Naive thymus-derived CD8-positive, alpha-beta T cell (primary cell): Measurements from ENCODE around the gene FIBP. TPM values are rescaled to one million over a fixed set of nuclear protein-coding genes. Genes with fewer than 3 reads are reported as not detected.
A peak's percentile ranks its signal among the peaks of the same experiment; 100 is the strongest.
"Not testable (repeated sequence)": the region's sequence is repeated elsewhere in the genome, so short reads cannot be mapped to it uniquely, and the experiment has no call there.

ENCODE experiments used
- ATAC-seq, 2 donors: fragments of 150-1000 bp; cut with Tn5 transposase in 1 of 2; sonication (Bioruptor Pico), chemical (Tn5 transposase) in 1 of 2; 1 replicate in 1 of 2; 2 replicates in 1 of 2; pipeline ENCODE4 v1.10.0; 2021; ENCODE audit warnings: mild to moderate bottlenecking in 2 of 2, moderate library complexity in 2 of 2
- POLR2A ChIA-PET: fragments of 350-600 bp; sonication (Branson Sonifier 250); formaldehyde crosslinking; loops from one replicate; lab custom pipeline; 2021; ENCODE audit warnings: antibody characterized with exemption; lab: Charles Lee
- DNase-seq, 10 donors: peaks; one replicate each; pipeline versions ENCODE4 v3.0.0 to v3.0.0-alpha.2; 2020 to 2022
- H3K27ac Mint-ChIP-seq, 10 donors: one replicate each; pipeline ENCODE4 v1.8.0; 2020 to 2022; ENCODE audit warnings: mild to moderate bottlenecking in 10 of 10, mixed read lengths in 10 of 10, moderate library complexity in 4 of 10, inconsistent platforms in 1 of 10
- H3K27me3 Mint-ChIP-seq, 5 donors: one replicate each; pipeline ENCODE4 v1.8.0; 2021 to 2022; ENCODE audit warnings: mixed read lengths in 5 of 5
- H3K36me3 Mint-ChIP-seq, 3 donors: one replicate each; pipeline ENCODE4 v1.8.0; 2020 to 2022; ENCODE audit warnings: mixed read lengths in 3 of 3, mild to moderate bottlenecking in 2 of 3, inconsistent platforms in 1 of 3
- H3K4me1 Mint-ChIP-seq, 4 donors: one replicate each; pipeline ENCODE4 v1.8.0; 2021 to 2022; ENCODE audit warnings: mixed read lengths in 4 of 4
- H3K4me3 Mint-ChIP-seq, 10 donors: one replicate each; pipeline ENCODE4 v1.8.0; 2020 to 2022; ENCODE audit warnings: mild to moderate bottlenecking in 10 of 10, mixed read lengths in 10 of 10, moderate library complexity in 6 of 10, inconsistent platforms in 1 of 10
- H3K9me3 Mint-ChIP-seq, 9 donors: one replicate each; pipeline ENCODE4 v1.8.0; 2020 to 2022; ENCODE audit warnings: mixed read lengths in 9 of 9, mild to moderate bottlenecking in 3 of 9, inconsistent platforms in 1 of 9, moderate library complexity in 1 of 9
- polyA plus RNA-seq, 3 donors: library from polyadenylated mRNA; unstranded; fragments of 300-500 nt; fragmentation: Illumina TruSeq; gene quantifications; one replicate each; pipeline ENCODE4 v1.2.3, GENCODE V29; 2021
- total RNA-seq, 8 experiments: library from RNA in 2 of 8; stranded (reverse) in 2 of 8; gene quantifications; one replicate each; pipeline ENCODE4 v1.2.3 and lab custom pipeline; 2021 to 2026

The FIBP gene
- total and polyA plus RNA-seq, 5 experiments from 2014 or later = 33.0 to 97.6 (median 74.9) TPM

DNA sequence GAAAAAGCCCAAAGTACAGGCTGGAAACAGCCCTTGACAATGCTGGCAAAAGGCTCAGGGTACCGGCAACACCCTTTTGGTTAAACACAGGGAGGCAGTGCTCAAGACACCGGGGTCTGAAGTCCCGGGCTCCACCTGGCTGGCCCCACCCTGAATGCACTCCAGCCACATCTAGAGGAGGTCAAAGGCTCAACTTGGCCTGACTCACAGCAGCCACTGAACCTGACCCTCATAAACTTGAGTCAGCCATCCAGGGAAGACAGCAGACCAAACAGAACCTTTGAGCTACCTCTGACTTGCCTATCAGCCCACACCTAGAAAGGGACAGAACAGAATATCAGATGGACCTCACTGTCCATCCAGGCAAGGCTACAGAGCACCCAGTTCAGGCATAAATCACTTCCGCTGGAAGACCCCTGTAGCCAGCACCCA, 34.1 kb downstream of the FIBP start:
- Mint-ChIP-seq H3K27ac (peak overlapping the region in 8 of 10 donors; percentile 40 to 91 (median 76)), H3K4me3 (peak overlapping the region in 8 of 10 donors; percentile 14 to 95 (median 51)), H3K36me3 (peaks cover 4 to 43% (median 28%) of the 10 kb centered on the region in 3 donors), H3K4me1 (peaks cover 18 to 50% (median 47%) of the 10 kb centered on the region in 4 donors), H3K9me3 (no peaks in the 10 kb centered on the region), H3K27me3 (no peaks in the 10 kb centered on the region)
- POLR2A ChIA-PET = no interaction called here
- ATAC-seq (no peak), DNase-seq (no peak)

DNA sequence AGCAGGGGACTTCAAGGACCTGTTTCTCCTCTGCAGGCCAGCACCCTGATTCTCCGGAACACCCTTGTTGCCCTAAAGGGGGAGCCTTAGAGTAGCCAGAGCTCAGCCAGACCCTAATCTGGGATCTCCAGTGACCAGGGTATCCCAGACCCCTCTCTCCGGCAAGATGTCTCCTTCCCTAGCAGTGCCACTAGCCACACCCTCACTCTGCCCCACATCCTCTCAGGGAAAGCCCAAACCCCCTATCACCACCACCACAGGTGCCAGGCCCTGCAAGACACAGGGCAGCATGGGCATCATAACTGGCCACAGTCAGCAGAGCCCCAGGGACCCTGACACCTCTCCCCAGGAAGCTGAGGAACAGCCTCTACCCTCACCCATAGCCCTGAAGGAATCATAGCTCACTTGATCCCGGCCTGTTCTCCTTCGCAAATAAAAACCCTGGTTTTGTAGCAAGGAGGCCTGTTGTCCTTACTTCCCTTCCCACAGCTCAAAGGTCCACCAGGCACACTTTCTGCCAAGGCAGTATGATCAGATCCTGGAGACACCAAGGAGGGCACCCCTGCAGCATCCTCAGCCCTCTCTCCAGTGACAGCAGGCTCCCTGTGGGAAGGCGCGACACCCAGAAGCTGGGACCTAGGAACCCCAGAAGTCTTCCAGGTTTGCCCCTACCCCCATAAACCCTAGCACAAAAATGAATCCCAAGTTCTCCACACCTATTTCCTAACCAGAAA, 34.9 kb downstream of the FIBP start:
- Mint-ChIP-seq H3K9me3 (no peaks in the 10 kb centered on the region), H3K4me1 (peaks cover 13 to 47% (median 41%) of the 10 kb centered on the region in 4 donors), H3K27ac (peak overlapping the region in 6 of 10 donors; percentile 31 to 91 (median 74)), H3K27me3 (no peaks in the 10 kb centered on the region), H3K4me3 (peak overlapping the region in 5 of 10 donors; percentile 18 to 72 (median 35)), H3K36me3 (peaks cover 4 to 43% (median 28%) of the 10 kb centered on the region in 3 donors)
- DNase-seq = no peak
- POLR2A ChIA-PET = interaction anchor here (1.5 kb wide), 1 partner anchor 142 kb away, joined by 4 read pairs; no protein-coding TSS in a partner anchor
- ATAC-seq = no peak

DNA sequence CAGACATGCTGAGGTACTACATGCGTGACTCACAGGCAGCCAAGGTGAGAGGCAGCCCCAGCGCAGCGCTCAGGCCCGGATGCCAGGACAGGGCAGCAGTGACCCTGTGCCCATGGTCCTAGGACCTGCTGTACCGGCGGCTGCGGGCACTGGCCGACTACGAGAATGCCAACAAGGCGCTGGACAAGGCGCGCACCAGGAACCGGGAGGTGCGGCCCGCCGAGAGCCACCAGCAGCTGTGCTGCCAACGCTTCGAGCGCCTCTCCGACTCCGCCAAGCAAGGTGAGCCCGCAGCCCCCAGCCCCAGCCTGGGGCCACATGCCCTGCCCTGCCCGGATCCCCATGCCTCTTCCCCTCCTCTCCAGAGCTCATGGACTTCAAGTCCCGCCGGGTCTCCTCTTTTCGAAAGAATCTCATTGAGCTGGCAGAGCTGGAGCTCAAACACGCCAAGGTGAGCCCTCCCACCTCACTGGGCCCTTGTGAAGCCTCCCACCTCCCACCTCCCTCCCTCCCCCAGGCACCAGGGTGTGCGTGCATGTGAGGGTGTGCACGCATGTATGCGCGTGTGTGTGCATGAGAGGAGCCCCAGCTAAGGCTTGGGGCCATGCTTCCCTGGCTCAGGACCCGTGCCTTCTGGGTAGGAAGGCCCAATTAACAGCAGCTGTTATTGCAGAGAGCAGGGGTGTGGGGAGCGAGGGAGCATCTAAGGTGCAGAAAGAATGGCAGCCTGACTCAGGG, 35.6 kb downstream of the FIBP start:
- peak overlapping the region in 2 of 10 donors; percentile 4 to 24 for H3K27ac Mint-ChIP-seq
- H3K9me3 Mint-ChIP-seq = no peaks in the 10 kb centered on the region

DNA sequence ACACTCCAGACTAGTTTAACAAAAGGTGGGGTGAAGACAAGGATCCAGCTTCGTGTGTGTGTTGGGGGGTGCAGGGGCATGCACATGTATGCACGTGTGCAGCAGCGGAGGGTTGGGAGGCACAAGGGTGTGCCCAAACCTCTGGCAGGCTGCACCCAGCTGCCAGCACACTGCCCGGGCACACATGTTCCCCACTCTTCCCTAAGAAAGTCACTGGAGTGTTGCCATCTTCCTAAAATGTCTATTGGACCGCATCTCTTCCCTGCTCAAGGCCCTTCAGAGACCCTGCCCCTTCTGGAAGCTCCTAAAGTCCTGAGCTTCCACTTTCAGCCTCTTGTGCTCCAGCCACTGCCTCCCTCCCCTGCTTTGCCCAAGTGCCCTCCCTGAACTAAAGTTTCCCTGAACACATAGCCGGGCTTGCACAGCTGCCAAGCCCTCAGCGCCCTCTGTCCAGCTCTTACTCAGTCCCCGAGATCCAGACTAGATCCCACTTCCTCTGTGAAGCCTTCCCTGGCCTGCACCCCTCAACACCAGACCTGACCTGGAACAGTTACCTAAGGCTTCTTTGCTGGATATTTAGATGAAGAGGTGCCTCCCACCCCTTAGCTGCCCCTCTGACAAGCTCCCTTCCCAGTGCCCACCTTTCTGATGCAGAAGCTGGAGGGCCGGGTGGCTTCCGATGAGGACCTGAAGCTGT, 36.3 kb downstream of the FIBP start:
- no peaks in the 10 kb centered on the region for H3K27me3 Mint-ChIP-seq
- H3K36me3 Mint-ChIP-seq = peaks cover 4 to 43% (median 28%) of the 10 kb centered on the region in 3 donors
- DNase-seq (no peak), ATAC-seq (no peak)
- H3K27ac Mint-ChIP-seq = peak overlapping the region in 5 of 10 donors; percentile 4 to 80 (median 43)
- POLR2A ChIA-PET = interaction anchor here (0.6 to 1.2 kb wide), 5 partner anchors 8 to 201 kb away, joined by 3 to 7 read pairs (median 3); partner anchors contain the start of genes CCDC85B and SNX32
- no peaks in the 10 kb centered on the region for H3K9me3 Mint-ChIP-seq
- H3K4me1 Mint-ChIP-seq = peaks cover 11 to 46% (median 38%) of the 10 kb centered on the region in 4 donors
- peak overlapping the region in 2 of 10 donors; percentile 6 to 80 for H3K4me3 Mint-ChIP-seq

More for the DNA sequence above, 35.6 kb downstream of the FIBP start:
- DNase-seq (no peak), ATAC-seq (no peak)
- POLR2A ChIA-PET = interaction anchor here (1.2 to 1.5 kb wide), 2 partner anchors 19 to 141 kb away, joined by 3 to 4 read pairs; partner anchors contain the start of gene SNX32
- Mint-ChIP-seq H3K4me3 (no peak overlapping the region), H3K27me3 (no peaks in the 10 kb centered on the region), H3K4me1 (peaks cover 11 to 46% (median 38%) of the 10 kb centered on the region in 4 donors), H3K36me3 (peaks cover 4 to 43% (median 28%) of the 10 kb centered on the region in 3 donors)

DNA sequence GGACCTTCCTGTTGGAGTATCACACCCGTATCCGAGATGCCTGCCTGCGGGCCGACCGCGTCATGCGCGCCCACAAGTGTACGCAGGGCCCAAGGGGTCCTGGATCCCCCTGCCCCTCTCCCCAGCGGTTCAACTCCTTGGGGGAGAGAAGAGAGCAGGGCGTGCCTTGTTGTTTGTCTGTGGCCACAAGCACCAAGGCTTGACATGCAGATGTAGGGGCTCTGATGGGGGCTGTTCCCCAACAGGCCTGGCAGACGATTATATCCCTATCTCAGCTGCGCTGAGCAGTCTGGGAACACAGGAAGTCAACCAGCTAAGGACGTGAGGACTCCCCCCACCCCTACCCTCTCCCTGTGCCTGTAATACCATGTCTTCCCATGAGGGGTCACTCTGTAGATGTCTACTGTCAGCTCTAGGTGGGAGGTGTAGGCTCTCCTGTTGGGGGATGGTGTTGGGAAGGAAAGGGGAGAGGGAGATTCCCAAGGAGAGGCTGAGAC, 37.1 kb downstream of the FIBP start:
- Mint-ChIP-seq H3K27me3 (no peaks in the 10 kb centered on the region), H3K4me1 (peaks cover 6 to 38% (median 29%) of the 10 kb centered on the region in 4 donors), H3K36me3 (peaks cover 4 to 35% (median 23%) of the 10 kb centered on the region in 3 donors), H3K4me3 (no peak overlapping the region), H3K9me3 (no peaks in the 10 kb centered on the region), H3K27ac (peak overlapping the region in 3 of 10 donors; percentile 36 to 65 (median 40))
- DNase-seq (no peak), ATAC-seq (peak in 1 of 2 donors; percentile 10)
- POLR2A ChIA-PET = interaction anchor here (0.6 to 1.2 kb wide), 6 partner anchors 8 to 202 kb away, joined by 3 to 7 read pairs (median 3); partner anchors contain the start of gene CCDC85B

DNA sequence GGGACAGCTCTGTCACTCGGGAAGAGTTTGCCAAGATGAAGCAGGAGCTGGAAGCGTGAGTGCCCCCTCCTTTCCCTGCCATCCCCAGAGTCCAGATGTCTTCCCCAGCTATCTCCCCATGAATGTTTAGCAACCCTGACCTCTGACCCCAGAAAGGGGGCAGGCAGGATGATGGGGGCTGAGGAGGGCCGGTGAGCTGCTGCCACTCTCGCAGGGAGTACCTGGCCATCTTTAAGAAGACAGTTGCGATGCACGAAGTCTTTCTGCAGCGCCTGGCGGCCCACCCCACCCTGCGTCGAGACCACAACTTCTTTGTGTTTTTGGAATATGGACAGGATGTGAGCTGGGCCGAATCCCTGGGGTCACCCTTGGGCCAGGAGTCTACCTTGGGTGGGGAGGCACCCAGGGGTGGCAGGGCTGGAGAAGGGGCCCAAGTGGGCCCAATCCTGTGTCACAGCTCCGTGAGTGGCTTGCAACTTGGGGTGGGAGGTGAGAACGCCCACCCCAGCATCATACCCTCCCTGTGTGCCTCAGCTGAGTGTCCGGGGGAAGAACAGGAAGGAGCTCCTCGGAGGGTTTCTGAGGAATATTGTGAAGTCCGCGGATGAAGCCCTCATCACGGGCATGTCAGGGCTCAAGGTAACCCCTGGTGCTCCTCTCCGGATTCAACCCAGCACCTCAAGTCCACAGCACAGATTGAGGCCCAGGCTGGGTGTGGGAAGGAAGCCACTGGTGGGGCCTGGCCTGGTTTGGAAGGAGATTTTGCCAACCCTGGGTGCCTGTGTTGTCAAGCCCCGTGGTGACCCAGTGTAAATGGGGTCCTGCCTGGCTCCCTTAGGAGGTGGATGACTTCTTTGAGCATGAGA, 37.8 kb downstream of the FIBP start:
- Mint-ChIP-seq H3K36me3 (peaks cover 4 to 29% (median 20%) of the 10 kb centered on the region in 3 donors), H3K27ac (peak overlapping the region in 2 of 10 donors; percentile 36 to 40), H3K4me1 (peaks cover 6 to 31% (median 24%) of the 10 kb centered on the region in 4 donors), H3K4me3 (no peak overlapping the region), H3K9me3 (no peaks in the 10 kb centered on the region), H3K27me3 (no peaks in the 10 kb centered on the region)
- DNase-seq (no peak), ATAC-seq (peak in 1 of 2 donors; percentile 15)
- POLR2A ChIA-PET = interaction anchor here (0.6 to 1.6 kb wide), 4 partner anchors 9 to 71 kb away, joined by 3 to 8 read pairs (median 6); partner anchors contain the start of gene MUS81

DNA sequence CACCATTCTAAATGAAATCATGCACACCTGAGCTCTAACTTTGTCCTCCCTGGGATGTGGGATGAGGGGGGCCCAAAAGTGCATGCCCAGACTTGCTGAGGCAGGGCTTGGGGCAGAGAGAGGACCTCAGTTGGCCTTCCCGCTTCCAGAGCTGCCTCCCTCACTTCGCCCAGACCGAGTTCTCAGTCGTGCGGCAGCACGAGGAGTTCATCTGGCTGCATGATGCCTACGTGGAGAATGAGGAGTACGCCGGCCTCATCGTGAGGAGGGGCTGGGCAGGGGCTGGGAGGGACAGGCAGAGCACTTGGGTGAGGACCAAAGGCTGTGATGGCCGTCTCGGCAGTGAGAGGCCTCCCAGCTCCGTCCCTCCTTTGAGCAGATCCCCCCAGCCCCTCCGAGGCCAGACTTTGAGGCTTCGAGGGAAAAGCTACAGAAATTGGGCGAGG, 38.5 kb downstream of the FIBP start:
- Mint-ChIP-seq H3K4me1 (peaks cover 4 to 27% (median 19%) of the 10 kb centered on the region in 4 donors), H3K27me3 (no peaks in the 10 kb centered on the region), H3K4me3 (no peak overlapping the region), H3K36me3 (peaks cover 4 to 23% (median 19%) of the 10 kb centered on the region in 3 donors), H3K27ac (peak overlapping the region in 1 of 10 donors; percentile 73), H3K9me3 (no peaks in the 10 kb centered on the region)
- POLR2A ChIA-PET = interaction anchor here (1.4 to 1.6 kb wide), 2 partner anchors 10 to 17 kb away, joined by 7 to 8 read pairs; partner anchors contain the start of gene MUS81
- DNase-seq (no peak), ATAC-seq (peak in 1 of 2 donors; percentile 6)

DNA sequence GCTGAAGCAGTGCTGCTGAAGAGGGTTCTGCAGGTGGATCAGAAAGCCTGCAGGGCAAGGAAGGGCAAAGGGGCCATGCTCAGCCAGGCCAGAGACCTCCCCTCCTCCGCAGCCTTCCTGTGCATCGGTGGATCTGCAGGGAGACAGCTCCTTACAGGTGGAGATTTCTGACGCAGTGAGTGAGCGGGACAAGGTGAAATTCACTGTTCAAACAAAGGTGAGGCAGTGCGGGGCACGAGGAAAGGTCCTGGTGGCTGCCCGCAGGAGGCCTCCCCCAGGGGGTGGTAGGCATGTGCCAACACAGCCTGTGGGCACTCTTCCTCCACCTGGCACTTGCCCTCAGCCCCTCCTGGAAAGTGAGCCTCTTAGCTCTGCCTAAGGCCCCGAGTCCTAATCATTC, 38.9 kb downstream of the FIBP start:
- Mint-ChIP-seq H3K27me3 (no peaks in the 10 kb centered on the region), H3K4me3 (no peak overlapping the region), H3K4me1 (peaks cover 1 to 23% (median 15%) of the 10 kb centered on the region in 4 donors), H3K9me3 (no peaks in the 10 kb centered on the region), H3K27ac (peak overlapping the region in 1 of 10 donors; percentile 48), H3K36me3 (peaks cover 1 to 18% (median 17%) of the 10 kb centered on the region in 3 donors)
- POLR2A ChIA-PET = interaction anchor here (1.4 to 1.6 kb wide), 2 partner anchors 10 to 17 kb away, joined by 7 to 8 read pairs; partner anchors contain the start of gene MUS81
- no peak for DNase-seq
- peak in 1 of 2 donors; percentile 13 for ATAC-seq

DNA sequence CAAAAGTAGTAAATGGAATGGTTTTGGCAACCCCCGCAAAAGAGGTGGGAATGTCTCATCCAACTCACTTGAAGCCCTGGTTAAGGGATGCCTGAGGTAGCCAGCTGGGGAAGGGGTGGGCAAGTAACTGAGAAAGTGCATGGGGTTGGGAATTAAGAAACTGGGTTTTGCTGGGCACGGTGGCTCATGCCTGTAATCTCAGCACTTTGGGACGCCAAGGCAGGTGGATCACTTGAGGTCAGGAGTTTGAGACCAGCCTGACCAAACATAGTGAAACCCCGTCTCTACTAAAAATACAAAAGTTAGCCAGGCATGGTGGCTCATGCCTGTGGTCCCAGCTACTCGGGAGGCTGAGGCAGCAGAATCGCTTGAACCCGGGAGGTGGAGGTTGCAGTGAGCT, 39.6 kb downstream of the FIBP start:
- H3K4me3 Mint-ChIP-seq, H3K9me3 Mint-ChIP-seq, H3K27me3 Mint-ChIP-seq, DNase-seq, ATAC-seq: not testable (repeated sequence)
- Mint-ChIP-seq H3K4me1 (peaks cover 0 to 16% (median 8%) of the 10 kb centered on the region in 4 donors), H3K27ac (peak overlapping the region in 2 of 10 donors; percentile 33 to 52), H3K36me3 (peaks cover 0 to 14% (median 12%) of the 10 kb centered on the region in 3 donors)
- POLR2A ChIA-PET = interaction anchor here (0.7 to 1.8 kb wide), 4 partner anchors 8 to 194 kb away, joined by 3 to 7 read pairs (median 4); no protein-coding TSS in a partner anchor

DNA sequence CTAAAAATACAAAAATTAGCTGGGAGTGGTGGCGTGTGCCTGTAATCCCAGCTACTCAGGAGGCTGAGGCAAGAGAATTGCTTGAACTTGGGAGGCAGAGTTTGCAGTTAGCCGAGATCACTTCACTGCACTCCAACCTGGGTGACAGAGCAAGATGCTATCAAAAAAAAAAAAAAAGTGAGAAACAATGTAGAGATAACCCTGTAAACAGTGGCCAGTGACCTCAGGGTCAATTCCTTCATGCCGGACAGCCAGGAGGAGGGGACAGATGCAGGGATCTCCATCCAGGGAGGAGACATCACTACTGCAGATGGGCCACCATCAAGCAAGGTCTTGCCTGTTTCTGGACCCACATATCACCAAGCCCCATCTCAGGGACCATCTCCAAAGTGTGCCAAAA, 40.5 kb downstream of the FIBP start:
- no peaks in the 10 kb centered on the region for H3K27me3 Mint-ChIP-seq
- H3K27ac Mint-ChIP-seq = no peak overlapping the region
- no peak overlapping the region for H3K4me3 Mint-ChIP-seq
- ATAC-seq (no peak), DNase-seq (no peak)
- POLR2A ChIA-PET = interaction anchor here (1.8 kb wide), 1 partner anchor 9 kb away, joined by 5 read pairs; no protein-coding TSS in a partner anchor
- no peaks in the 10 kb centered on the region for H3K9me3 Mint-ChIP-seq
- peaks cover 0 to 9% (median 2%) of the 10 kb centered on the region in 4 donors for H3K4me1 Mint-ChIP-seq
- peaks cover 0 to 11% (median 6%) of the 10 kb centered on the region in 3 donors for H3K36me3 Mint-ChIP-seq
